ENCODE measurements around the gene POLD2.
A peak's percentile ranks its signal among the peaks of the same experiment; 100 is the strongest.

Gene POLD2

DNA sequence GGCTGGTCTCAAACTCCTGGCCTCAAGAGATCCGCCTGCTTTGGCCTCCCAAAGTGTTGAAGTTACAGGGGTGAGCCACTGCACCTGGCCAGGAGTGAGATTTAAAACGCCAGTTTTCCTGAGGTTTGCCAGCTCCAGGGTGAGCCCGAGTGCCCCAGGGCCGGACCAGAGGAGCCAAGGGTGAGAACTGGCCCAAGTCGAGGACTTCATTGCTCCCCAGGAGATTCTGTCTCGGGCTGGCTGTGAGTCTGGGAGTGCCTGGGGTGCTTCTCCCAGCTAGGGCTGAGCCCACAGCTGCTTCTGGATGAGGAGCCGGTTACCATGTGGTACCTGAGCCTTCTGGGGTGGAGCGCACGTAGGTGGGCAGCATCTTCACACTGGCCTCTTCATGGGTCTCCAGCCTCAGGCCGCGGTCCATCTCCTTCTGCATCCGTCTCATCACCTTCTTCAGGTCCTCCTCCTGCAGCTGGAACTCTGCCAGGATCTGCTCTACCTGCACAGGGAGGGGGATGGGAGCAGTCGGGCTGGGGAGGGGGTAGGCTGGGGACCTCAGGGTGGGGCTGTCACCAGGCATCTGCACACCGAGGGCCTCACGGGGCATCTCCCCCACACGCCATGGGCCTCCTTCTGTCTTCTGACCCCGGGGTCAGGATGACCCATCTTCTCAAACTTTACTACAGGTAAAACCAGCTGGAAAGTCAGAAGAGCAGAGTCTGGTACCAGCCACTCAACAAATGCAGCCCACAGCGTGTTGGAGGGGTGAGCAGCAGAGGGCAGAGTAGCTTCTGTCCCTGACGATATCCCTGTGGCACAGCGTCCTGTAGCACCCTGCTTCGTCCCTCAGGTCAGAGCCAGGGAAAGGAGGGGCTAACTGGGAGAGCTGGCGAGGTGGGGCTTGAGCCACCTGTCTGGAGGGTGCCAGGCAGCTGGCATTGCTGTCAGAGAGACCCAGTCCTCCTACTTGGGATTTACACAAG is 29.9 kb upstream of the POLD2 start:
- DNase-seq = no peak

DNA sequence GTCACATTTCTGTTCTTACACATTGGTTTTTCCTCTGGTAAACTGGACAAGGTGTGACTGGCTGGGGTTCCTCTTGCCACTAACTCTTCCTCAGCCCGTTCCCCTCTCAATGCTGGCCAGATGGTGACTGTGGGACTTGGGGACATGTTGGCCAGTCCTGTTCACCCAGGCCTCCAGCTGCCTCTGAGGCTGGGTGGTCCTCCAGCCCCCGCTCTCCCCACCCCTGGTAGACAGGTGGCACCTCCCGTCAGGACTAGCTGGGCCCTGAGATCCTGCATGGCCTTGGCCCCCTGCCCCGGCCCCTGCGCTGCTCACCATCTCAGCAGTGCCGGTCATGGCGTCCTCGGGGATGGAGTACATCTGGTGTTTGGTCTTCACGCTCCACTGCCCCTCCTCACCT is 28.6 kb upstream of the POLD2 start:
- DNase-seq = no peak

DNA sequence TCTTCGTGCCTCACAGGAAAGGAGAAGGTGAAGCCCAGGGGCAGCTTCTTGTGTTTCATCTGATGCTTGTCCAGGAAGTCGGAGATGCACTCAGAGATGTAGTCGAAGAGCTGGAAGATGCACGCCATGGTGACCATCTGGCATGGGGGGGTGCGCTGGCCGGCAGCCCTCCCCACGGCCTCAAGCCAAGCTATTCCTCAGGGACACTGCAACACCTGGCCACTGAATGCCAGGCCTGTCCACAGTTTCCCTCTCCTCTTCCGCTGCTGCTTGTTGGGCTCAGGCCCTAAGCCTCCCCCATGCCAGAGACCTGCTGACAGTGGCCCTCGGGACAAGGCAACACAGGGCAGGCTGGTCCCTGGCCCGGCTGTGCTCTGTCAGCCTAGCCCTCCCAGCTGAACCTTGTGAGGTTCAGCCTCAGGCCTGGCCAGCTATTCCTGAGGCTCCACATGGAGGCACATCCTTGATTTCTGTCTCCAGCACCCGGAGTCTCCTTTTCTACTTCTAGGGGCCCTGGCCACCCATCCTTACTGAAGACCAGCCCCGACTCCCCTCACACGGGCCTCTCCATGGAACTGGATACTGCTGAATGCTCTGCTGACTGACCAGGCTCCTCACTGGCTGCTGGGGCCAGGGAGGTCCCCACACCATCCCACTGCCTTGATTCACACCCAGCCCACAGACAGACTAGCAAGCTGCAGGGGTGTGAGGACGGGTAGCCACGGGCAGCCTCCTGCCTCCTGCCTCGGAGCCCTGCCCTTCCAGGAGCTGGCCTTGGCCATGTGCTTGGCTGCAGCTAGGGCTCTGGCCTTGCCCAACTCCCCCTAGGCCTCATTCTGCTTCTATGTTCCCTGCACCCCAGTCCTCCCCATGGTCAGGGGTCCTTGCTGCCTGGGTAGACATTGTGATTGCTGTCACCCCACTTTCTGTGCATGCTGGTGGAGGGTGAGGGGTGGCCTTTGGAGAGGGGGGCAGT is 27.9 kb upstream of the POLD2 start:
- DNase-seq = no peak

DNA sequence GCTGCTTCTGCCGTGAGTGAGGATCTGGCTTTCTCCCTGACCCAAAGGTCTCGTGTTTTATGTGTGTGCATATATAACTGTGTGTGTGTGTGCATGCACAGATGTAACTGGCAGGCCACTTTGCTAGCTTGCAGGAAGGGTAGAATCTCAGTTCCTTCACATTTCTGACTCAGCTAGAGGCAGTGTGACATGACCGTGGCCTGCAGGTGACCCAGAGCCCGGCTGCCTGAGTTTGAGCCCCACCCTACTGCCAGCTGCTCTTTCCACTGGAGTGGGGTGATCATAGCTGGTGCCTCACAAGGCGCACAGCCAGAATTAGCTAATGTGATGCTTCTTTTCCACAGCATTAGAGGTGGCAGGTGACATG is 27.1 kb upstream of the POLD2 start:
- DNase-seq = no peak

DNA sequence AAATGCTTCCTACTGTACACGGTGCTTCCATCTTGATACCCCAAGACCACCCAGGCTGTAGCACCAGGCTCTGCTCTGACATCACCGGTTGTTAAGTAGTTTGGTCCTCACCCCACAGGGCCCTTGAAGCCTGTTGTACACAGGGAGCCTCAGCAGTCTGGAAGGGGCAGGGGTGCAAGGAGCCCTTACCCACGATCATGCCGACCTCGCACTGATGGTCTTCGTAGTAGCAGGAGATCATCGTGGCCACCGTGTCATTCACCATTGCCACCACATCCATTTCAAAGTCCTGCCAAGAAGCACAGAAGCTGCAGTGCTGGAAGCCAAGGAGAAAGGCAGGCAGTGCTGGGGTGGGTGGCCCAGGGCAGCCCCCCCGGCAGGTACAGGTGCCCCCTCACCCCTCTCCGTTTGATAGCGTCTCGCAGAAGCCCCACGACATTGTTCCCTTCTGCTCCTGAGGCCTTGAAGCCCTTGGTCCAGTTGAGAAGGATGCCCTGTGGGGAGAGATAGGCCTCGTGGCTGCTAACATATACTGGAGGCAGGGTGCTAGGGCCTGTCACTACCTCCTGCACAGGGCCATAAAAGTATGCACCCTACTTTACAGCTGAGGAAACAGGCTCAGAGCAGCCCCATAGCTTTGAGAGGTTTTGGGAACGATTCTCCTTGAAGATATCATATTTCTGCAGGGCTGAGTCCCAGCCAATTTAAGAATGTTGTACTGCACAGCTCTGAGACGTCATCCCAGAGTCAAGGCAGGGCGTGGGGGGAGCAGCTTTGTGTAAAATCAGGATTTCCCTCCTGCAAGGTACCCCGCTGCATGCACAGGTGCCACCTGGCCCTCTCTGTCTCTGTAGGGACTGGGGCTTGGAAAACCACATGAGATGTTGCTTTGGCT is 26.5 kb upstream of the POLD2 start:
- no peak for DNase-seq

DNA sequence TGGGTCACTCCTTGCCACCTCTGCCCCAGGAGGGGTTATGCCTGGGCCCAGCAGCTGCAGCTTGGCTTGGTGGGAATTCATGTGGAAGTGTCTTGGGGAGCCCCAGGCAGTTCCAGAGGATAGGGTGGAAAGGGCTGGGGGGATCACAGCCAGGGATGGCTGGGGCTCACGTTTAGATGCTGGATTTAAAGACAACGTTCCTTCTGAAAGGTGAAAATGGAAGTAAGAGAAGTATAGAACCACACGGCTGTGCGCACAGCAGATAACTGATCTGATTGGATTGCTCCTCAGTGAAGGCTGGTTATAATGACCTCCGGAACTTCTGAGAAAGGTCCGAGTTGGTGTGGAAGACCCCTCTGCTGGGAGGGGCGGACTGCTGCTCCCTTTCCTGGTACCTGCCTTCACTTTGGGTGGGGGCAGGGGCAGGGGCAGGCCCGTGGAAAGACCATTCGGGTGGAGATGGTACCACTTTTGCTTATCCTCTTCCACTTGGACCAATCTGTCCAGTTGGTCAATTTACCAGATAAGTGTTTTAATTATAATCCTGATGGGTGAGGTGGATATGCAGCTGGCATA is 25.7 kb upstream of the POLD2 start:
- DNase-seq = no peak

DNA sequence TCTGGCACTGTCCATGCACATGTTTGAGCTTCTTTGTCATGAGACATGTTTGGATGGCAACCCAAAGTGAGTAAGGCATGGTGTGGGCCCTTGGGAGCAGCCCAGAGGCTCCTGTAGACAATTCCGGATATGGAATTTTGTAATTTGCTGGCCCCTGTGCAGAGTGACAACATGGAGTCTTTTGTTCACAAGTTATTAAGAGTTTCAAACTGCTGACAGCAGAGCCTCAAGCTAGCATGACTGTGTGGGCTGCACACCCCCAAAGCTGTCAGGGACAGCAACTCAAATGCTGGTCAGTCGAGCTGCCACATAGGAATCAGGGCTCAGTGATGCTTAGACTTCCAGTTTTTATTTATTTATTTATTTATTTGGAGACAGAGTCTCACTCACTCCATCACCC is 24.8 kb upstream of the POLD2 start:
- no peak for DNase-seq

DNA sequence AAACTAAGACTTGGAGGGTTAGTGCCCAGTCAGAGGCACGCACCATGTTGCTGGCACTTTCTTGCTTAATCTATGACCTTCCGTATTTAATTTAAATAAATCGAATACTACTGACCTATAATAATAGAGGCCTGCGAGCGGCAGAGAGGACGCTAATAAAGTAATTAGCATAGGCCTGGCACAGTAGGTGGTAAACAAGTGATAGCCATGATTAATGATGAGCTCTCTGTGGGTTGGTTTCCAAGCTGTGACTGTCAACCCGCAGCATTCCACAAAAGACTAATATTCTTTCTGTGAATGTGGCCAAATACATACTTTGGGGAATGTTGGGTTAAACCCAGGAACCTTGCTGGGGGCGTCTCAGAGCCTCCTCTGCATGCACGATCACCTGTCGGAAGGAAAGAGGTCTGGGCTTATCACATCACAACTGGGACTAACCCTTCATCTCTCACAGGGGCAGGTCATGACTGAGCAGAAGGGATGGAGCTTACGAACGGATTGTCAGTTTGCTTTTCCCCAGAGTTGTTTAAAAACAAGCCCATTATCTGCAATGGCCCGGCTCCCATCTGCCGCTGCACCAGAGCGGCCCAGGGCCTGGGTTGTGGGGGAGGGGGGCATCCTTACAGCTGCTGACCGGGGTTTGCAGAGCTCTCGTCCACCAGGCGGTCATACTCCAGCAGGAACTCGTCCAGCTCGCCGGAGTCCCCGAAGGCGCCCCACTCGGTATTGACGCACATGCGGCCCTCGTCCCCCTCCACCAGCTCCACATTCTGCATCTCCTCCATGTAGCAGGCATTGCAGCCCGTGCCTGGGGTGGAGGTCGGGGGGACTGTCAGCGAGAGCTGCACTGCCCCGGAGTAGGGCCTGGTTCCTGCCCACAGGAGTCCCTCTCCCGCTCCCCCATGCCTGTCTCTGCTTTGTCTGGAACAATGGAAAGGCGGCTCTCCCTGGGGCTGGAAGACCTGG is 24.0 kb upstream of the POLD2 start:
- DNase-seq = no peak

DNA sequence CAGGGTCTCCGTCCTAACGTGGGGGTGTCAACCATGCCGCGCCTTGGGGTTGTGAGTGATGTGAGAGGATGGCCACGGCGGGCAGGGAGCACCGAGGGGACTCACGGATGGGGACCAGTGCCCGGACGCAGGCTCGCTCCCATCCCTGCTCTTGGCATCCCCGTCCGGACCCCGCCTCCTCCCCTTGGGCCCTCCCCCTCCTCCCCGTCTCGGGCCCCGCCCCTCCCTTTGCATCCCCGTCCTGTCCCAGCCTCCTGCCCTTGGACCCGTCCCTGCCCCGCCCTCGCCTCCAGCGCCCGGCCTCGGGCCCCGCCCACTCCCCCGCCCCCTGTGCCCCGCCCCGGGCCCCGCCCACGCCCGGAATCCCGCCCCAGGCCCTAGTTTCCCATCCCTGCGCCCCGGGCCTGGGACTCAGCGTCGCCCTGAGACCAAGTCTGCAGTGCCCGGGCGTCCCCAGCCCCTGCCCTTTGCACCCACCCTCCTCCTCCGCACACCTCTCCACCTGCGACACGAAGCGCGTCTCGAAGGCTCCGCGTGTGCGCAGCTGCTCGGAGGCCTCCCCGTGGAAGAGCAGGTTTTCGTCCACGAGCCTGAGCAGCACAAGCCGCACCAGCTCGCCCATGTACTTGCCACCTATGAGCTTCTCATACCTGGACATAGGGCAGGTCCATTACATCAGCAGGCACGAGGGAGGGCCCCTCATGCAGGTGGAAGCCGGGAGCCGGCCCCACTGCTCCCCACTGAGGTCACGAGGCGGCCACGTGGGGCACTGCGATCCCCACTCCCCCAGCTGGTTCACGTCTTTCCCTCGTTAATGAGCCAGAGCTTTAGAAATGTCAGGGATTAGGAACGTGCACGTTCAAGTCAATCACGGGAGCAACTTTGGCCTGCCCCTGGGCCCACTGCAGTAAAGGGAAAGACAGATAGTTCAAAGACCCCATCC is 22.9 kb upstream of the POLD2 start:
- peak; percentile 23 to 80 (median 37) for DNase-seq

DNA sequence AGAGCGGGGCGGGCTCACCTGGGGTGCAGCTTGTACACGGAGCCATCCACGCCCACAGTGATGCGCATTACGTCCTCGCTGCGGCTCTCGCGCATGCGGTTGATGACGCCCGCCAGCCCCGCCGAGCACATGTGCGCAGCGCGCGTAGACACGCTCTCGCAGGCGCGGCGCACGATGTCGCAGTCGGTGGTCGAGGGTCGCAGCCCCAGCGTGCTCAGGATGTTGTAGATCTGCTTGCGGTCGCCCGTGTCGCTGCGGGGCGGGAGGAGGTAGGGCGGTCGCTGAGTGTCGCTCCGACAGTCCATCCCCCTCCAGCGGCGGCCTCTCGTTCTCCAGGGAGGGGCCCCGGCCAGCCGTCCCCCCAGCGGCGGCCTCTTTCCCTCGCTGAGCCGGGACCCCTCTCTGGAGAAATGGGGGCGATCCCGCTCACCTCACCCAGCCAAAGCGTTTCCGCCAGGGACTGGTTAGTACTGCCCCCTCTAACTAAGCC is 22.2 kb upstream of the POLD2 start:
- DNase-seq = peak; percentile 14 to 69 (median 52)

DNA sequence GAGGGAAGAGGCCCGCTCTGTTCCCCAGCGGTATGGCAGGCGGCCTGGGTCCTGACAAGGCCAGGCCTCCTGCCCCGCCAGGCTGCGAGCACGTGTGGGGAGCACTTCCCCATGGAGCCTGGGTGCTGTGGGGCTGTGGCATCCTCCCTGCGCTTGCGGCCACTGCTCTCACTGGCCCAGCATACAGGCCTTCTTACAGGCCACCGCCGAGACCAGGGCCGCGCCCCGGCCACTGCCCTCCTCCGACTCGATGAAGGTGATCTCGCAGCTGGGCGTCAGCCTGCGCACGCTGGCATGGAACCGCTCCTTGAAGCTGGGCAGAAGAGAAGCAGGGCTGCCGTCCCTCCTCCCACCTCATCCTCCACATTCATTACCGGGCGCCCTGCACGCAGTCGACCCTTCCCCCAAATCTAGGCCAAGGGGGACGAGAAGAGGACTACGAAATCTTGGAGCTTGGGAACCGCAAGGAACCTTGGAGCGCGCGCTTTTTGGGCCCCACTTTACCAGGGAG is 21.7 kb upstream of the POLD2 start:
- no peak for DNase-seq

DNA sequence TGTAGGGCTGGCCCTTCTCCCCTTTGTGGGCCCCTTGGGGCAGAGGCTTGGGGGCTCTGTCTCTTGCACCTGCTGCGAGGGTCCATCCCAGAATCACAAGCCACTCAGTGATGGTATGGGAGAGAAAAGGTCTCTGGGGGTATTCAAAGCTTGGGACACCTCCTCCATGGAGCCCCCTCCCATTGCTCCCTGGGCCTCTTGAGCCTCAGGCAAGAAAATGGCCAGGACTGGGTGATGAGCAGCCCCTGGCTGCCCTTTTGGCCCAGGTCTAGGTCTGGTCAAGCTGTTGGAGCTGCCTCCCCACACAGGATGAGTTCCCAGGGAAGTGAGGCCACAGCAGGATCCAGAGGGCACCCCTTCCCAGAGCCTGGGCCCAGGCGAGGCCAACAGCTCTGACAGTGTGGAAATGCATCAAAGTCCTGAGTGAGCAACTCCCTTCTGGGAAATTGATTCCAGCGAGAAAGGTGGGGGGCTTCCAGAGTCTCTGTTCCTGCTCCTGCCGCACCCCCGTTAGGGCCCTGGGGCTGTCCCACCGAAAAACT is 21.1 kb upstream of the POLD2 start:
- DNase-seq = no peak

DNA sequence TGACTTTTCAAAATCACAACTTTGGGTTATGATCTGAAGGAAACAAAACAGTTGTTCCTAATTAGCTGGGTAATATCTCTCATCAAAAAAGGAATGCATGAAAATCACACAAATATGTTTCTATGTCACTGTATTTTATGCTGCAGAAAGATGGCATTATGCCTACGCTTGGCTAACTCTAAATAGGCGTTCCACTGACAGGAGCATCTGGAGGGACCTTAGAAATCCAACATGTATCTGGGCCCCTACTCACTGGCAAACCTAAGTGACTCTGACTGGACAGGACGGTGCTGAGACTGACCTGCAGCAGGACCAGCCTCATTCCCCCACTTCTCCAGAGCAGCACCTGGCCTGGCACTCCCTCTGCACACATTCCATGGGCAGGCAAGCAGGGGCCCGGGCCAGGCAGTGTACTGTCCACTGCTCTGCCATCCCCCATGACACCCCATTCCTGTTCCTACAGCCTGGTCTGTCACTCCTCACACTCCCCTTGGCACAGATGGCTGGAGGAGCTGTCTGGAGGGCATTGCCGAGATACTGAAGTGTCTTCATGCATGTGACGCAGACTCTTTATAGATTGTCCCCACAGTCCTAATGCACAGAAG is 20.4 kb upstream of the POLD2 start:
- no peak for DNase-seq

DNA sequence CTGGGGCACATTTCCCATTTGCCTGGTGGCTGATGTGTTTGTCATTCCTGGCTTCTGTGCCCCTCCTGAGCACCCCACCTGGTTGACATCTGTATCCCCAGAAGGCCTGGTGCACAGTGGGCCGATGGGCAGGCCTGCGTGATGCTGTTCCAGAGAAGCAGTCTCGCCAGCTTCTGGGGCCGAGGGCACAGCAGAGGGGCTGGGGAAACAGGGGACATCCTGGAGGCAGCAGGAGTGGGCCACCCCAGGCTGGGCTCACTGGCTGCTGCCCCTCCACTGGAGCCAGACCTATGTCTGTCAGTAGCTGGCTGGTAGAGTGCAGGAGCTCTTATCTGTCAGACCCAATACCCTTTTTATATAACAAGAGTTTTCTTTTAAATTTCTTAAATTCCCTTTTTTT is 18.7 kb upstream of the POLD2 start:
- DNase-seq = no peak

DNA sequence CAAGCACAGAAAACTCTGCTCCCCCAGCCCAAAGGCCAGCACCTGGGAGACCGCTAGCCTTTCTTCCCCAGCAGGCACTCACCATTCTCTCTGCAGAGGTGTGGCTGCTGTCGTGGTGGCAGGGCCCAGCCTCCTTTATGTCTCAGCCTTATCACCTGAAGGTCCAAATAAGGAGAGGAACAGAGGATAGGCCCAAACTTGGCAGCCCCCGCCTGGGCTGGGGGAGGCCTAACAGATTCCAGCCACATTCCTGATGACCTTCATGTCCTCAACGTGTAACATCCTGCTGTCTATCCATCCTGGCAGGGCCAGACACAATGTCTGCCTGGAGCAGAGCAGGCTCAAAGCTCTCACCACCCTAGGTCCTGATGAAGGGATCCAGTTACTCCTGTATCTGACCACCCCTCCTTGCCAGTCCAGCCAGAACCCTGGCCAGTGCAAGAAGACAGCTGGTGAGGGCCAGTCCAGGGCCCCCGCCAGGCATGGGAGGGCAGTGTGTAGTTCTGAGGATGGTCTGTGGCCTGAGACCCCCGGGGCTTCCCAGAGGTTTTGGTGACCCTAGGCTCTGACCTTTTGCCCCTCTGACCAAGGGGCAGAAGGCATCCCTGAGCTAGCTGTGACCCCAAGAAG is 18.0 kb upstream of the POLD2 start, which contains the start of gene MYL7:
MYL7 (minus strand) TSS at position 112 of the 630 bp plus-strand sequence; CDS start at position 85, 27 bp downstream.
- DNase-seq = no peak

DNA sequence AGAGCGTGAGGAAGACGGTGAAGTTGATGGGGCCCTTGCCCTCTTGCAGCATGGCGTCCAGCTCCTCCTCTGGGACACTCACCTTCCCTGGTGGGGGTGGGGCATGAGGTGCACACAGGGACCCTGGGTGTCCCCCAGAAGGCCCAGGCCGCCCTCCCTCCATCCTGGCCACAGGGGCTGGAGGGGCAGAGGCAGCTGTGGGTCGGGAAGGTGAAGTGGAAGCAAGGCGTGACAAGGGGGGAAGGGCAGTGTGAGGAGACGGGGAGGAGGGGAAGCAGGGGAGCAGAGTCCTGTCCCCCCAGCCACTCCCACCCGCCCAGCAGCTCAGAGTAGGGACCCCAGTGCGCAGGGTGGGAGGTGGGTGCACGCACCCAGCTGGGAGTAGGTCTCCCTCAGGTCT is 17.0 kb upstream of the POLD2 start:
- no peak for DNase-seq

DNA sequence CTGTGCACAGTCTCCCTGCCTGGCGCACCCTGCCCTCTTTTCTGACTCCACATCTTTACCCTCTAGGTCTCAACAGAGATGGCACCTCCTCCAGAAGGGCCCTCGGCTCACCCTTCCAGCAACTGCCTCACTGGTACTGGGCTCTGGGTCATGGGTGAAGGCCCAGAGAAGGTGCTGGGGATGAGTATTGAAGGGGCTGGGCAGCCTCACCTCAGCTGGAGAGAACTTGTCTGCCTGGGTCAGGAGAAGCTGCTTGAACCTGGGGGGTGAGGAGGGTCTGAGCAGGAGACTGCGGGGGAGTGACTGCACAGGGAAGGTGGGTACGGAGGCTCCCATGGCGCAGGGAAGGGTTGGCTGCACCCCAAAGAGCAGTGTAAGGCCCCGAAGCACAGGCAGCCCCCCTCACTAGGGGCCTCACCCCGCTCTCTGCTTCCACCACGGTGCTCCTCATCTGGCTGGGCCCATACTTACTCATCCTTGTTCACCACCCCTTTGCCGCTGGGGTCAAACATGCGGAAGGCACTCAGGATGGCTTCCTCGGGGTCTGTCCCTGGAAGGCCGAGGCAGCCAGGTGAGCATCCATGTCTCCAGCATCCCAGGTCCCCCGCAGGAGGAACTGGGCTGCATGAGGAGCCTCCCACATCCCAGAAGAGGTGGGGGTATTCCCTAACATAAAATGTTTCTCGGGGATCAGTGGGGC is 16.1 kb upstream of the POLD2 start:
- DNase-seq = no peak
